Neuronal stem cell (in vitro differentiated cells): ENCODE measurements around the gene RPL7L1.

Experiments
- DNase-seq: peaks from one replicate; pipeline ENCODE4 v3.0.0-alpha.2; 2013; ENCODE audit warnings: low spot score
- H2AFZ ChIP-seq: one replicate; pipeline ENCODE4 v1.6.1; 2013; ENCODE audit warnings: mild to moderate bottlenecking, low read length, inconsistent platforms
- H2AK5ac ChIP-seq: 2 replicates; pipeline ENCODE4 v1.6.1; 2013; ENCODE audit warnings: low read depth, mild to moderate bottlenecking, inconsistent platforms, low read length, moderate library complexity, mixed read lengths
- H2BK120ac ChIP-seq: 2 replicates; pipeline ENCODE4 v1.6.1; 2013; ENCODE audit warnings: low read depth, mild to moderate bottlenecking, inconsistent platforms, low read length, moderate library complexity, mixed read lengths
- H2BK12ac ChIP-seq: one replicate; pipeline ENCODE4 v1.6.1; 2013; ENCODE audit warnings: low read length, inconsistent platforms
- H2BK15ac ChIP-seq: 2 replicates; pipeline ENCODE4 v1.6.1; 2013; ENCODE audit warnings: mild to moderate bottlenecking, low read length, inconsistent platforms, mixed read lengths
- H2BK5ac ChIP-seq: one replicate; pipeline ENCODE4 v1.6.1; 2013; ENCODE audit warnings: inconsistent platforms, mild to moderate bottlenecking, low read length, moderate library complexity
- H3K14ac ChIP-seq: one replicate; pipeline ENCODE4 v1.6.1; 2013; ENCODE audit warnings: low read length, inconsistent platforms
- H3K18ac ChIP-seq: 2 replicates; pipeline ENCODE4 v1.6.1; 2013; ENCODE audit warnings: low read length, inconsistent platforms
- H3K23ac ChIP-seq: 2 replicates; pipeline ENCODE4 v1.6.1; 2013; ENCODE audit warnings: low read depth, mild to moderate bottlenecking, mixed read lengths, low read length, inconsistent platforms; ENCODE audit not compliant: poor library complexity
- H3K27ac ChIP-seq: replicated peaks from 3 replicates; pipeline ENCODE4 v1.5.1; 2013; ENCODE audit warnings: low read length, inconsistent platforms
- H3K27me3 ChIP-seq, 3 experiments: 2 replicates each; pipeline ENCODE4 v1.6.1; 2013; ENCODE audit warnings: low read length in 3 of 3, mild to moderate bottlenecking in 2 of 3, inconsistent platforms in 1 of 3, low read depth in 1 of 3, mixed read lengths in 1 of 3, moderate library complexity in 1 of 3; ENCODE audit not compliant: control insufficient read depth in 3 of 3, insufficient read depth in 3 of 3
- H3K36me3 ChIP-seq, 2 donors: replicated peaks in 1 of 2; 2 replicates each; pipeline ENCODE4 v1.6.1; 2013; ENCODE audit warnings: low read length in 2 of 2; ENCODE audit not compliant: control insufficient read depth in 2 of 2, insufficient read depth in 2 of 2
- H3K4ac ChIP-seq: 2 replicates; pipeline ENCODE4 v1.6.1; 2013; ENCODE audit warnings: inconsistent platforms, mild to moderate bottlenecking, low read length, moderate library complexity
- H3K4me1 ChIP-seq, 2 donors: 1 replicate in 1 of 2; 2 replicates in 1 of 2; pipeline ENCODE4 v1.6.1; 2013; ENCODE audit warnings: low read length in 2 of 2, low read depth in 1 of 2; ENCODE audit not compliant: control insufficient read depth in 2 of 2, insufficient read depth in 1 of 2
- H3K4me2 ChIP-seq: one replicate; pipeline ENCODE4 v1.6.1; 2013; ENCODE audit warnings: mild to moderate bottlenecking, low read length, inconsistent platforms; ENCODE audit not compliant: insufficient read depth, poor library complexity, severe bottlenecking
- H3K4me3 ChIP-seq, 2 donors: 2 replicates each; pipeline ENCODE4 v1.5.1; 2013; ENCODE audit warnings: low read length in 2 of 2, mild to moderate bottlenecking in 2 of 2, inconsistent platforms in 1 of 2, moderate library complexity in 1 of 2
- H3K79me1 ChIP-seq: one replicate; pipeline ENCODE4 v1.6.1; 2013; ENCODE audit warnings: low read depth, mild to moderate bottlenecking, inconsistent platforms, low read length, moderate library complexity
- H3K9ac ChIP-seq: one replicate; pipeline ENCODE4 v1.6.1; 2013; ENCODE audit warnings: mild to moderate bottlenecking, low read depth, low read length, inconsistent platforms; ENCODE audit not compliant: poor library complexity
- H3K9me3 ChIP-seq, 2 donors: replicated peaks in 1 of 2; 2 replicates each; pipeline versions ENCODE3 to v1.6.1; 2013; ENCODE audit warnings: low read length in 2 of 2, mild to moderate bottlenecking in 2 of 2, inconsistent platforms in 1 of 2, low read depth in 1 of 2, mixed read lengths in 1 of 2, moderate library complexity in 1 of 2; ENCODE audit not compliant: control insufficient read depth in 2 of 2, insufficient read depth in 1 of 2
- H4K8ac ChIP-seq: one replicate; pipeline ENCODE4 v1.6.1; 2013; ENCODE audit warnings: low read depth, mild to moderate bottlenecking, inconsistent platforms, low read length, moderate library complexity
- H4K91ac ChIP-seq: one replicate; pipeline ENCODE4 v1.6.1; 2013; ENCODE audit warnings: low read length, low read depth, mild to moderate bottlenecking, inconsistent platforms; ENCODE audit not compliant: poor library complexity
- WGBS, 2 donors: extraction: QIAGEN DNeasy Blood & Tissue Kit; methylation state at CpG; one replicate each; pipeline ENCODE4 v1.1.7; 2013; ENCODE audit warnings: missing lambda C conversion rate in 2 of 2, mixed read lengths in 1 of 2; ENCODE audit not compliant: insufficient read length in 2 of 2, insufficient replicate concordance in 1 of 2; ENCODE audit errors: extremely low coverage in 2 of 2; 5-methylcytosine and 5-hydroxymethylcytosine counted together

RPL7L1 gene

GRCh38 chr6:42911171-42912021 lies 32.0 kb downstream of the RPL7L1 start:
- H2BK120ac ChIP-seq, result no peak overlapping the region
- H2AK5ac ChIP-seq, result no peak overlapping the region
- no peaks in the 10 kb centered on the region for H3K4me1 ChIP-seq
- peaks cover 2% of the 10 kb centered on the region for H3K79me1 ChIP-seq
- H2AFZ ChIP-seq, result peak overlapping the region; percentile 87
- no peaks in the 10 kb centered on the region for H3K9me3 ChIP-seq
- peak overlapping the region in 1 of 2 donors; percentile 87 for H3K4me3 ChIP-seq
- no peaks in the 10 kb centered on the region for H3K27me3 ChIP-seq
- H3K4me2 ChIP-seq, result peak overlapping the region; percentile 84
- H2BK5ac ChIP-seq, result peak overlapping the region; percentile 82
- no peak overlapping the region for H3K14ac ChIP-seq
- peak overlapping the region; percentile 63 for H2BK12ac ChIP-seq
- H3K23ac ChIP-seq, result peak overlapping the region; percentile 55
- H3K27ac ChIP-seq, result peak overlapping the region; percentile 93
- no peak overlapping the region for H4K91ac ChIP-seq
- peak; percentile 60 for DNase-seq
- H2BK15ac ChIP-seq, result peak overlapping the region; percentile 58
- H3K9ac ChIP-seq, result peak overlapping the region; percentile 70
- H3K18ac ChIP-seq, result peak overlapping the region; percentile 97
- H3K4ac ChIP-seq, result no peak overlapping the region
- H3K36me3 ChIP-seq, result no peaks in the 10 kb centered on the region
- H4K8ac ChIP-seq, result no peak overlapping the region
- WGBS, 2 donors, result no CpG with 5 or more reads among the region's 49 CpGs

GRCh38 chr6:42914546-42914945 lies 35.1 kb downstream of the RPL7L1 start:
- Histone ChIP-seq H2AFZ (no peak overlapping the region), H2BK120ac (no peak overlapping the region), H3K27ac (no peak overlapping the region), H3K36me3 (no peaks in the 10 kb centered on the region), H2BK15ac (no peak overlapping the region), H3K9ac (no peak overlapping the region), H3K4me2 (no peak overlapping the region), H2BK12ac (no peak overlapping the region), H3K9me3 (no peaks in the 10 kb centered on the region), H2AK5ac (no peak overlapping the region), H3K27me3 (no peaks in the 10 kb centered on the region), H4K91ac (no peak overlapping the region), H3K79me1 (peaks cover 2% of the 10 kb centered on the region), H3K14ac (no peak overlapping the region), H3K4me3 (no peak overlapping the region), H3K4me1 (no peaks in the 10 kb centered on the region), H2BK5ac (no peak overlapping the region), H3K4ac (no peak overlapping the region), H3K23ac (no peak overlapping the region), H3K18ac (no peak overlapping the region), H4K8ac (no peak overlapping the region)
- DNase-seq, result no peak
- no CpG with 5 or more reads among the region's 4 CpGs for WGBS, 2 donors

DNA sequence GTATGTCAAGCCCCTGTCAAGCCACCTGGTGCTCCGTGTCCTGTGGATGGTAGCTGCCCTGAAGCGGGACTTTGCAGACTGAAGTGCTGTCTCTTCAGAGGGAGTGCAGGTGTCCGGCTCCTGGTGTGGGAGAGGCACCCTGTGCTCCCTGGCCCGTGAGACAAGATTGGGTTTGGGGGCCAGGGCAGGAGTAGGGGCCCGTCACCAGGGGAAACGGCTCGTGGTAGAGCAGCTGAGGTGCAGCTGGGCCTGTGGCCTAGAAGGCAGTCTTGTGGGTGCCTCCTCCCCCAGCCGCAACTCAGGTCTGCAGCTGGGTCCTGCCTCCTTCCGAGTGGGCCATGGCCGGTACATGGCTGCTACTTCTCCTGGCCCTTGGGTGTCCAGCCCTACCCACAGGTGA lies 36.3 kb downstream of the RPL7L1 start, which contains the start of gene PTCRA:
Gene PTCRA (plus strand): TSS at position 322 of the 400 bp plus-strand sequence. CDS start 17 bp downstream, at position 339.
- Histone ChIP-seq H2BK120ac (peak within 1 kb of the TSS; percentile 61), H3K4ac (peak within 1 kb of the TSS; percentile 42), H3K9me3 (no peaks in the 10 kb centered on the region), H3K14ac (peak within 1 kb of the TSS; percentile 38), H4K91ac (no peak within 1 kb of the TSS), H3K4me2 (no peak within 1 kb of the TSS), H2AK5ac (no peak within 1 kb of the TSS), H2BK5ac (peak within 1 kb of the TSS; percentile 90), H4K8ac (no peak within 1 kb of the TSS), H3K27me3 (no peaks in the 10 kb centered on the region), H3K27ac (no peak within 1 kb of the TSS), H3K23ac (no peak within 1 kb of the TSS), H2BK12ac (no peak within 1 kb of the TSS), H3K9ac (no peak within 1 kb of the TSS), H2BK15ac (peak within 1 kb of the TSS; percentile 83), H3K79me1 (peaks cover 2% of the 10 kb centered on the region), H3K4me3 (no peak within 1 kb of the TSS), H2AFZ (peak within 1 kb of the TSS; percentile 59), H3K4me1 (no peaks in the 10 kb centered on the region), H3K18ac (peak within 1 kb of the TSS; percentile 64), H3K36me3 (no peaks in the 10 kb centered on the region)
- DNase-seq, result no peak
- WGBS, 2 donors, result no CpG with 5 or more reads among the region's 10 CpGs

DNA sequence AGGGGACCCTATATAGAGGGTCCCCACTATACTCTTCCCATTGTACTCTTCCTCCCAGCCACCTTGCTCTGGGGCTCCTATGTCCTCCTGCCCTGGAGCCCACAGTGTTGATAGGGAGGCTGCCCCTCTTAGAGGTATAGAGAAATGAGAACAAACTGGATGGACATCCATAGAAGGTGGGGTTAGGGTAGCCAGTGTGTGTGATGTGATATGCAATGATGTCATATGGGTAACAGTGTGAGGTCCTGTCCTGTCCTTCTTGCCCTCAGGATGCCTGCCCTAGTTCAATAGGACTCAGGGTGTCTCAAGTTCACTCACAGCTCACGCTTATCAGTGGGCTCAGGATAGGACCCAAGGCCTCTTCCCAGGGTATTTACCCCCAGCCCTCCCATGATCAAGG lies 36.9 kb downstream of the RPL7L1 start:
- no peak overlapping the region for H2BK120ac ChIP-seq

More for the DNA sequence above, 36.9 kb downstream of the RPL7L1 start:
- no peak overlapping the region for H2BK5ac ChIP-seq
- no peak overlapping the region for H2AFZ ChIP-seq
- H2BK15ac ChIP-seq, result peak overlapping the region; percentile 83
- H3K4ac ChIP-seq, result no peak overlapping the region
- H3K36me3 ChIP-seq, result no peaks in the 10 kb centered on the region
- H3K27me3 ChIP-seq, result no peaks in the 10 kb centered on the region
- no peaks in the 10 kb centered on the region for H3K9me3 ChIP-seq
- WGBS, 2 donors, result no CpG with 5 or more reads among the region's 1 CpG
- H2AK5ac ChIP-seq, result no peak overlapping the region
- no peak overlapping the region for H3K4me2 ChIP-seq
- H3K9ac ChIP-seq, result no peak overlapping the region
- peaks cover 2% of the 10 kb centered on the region for H3K79me1 ChIP-seq
- no peak overlapping the region for H4K91ac ChIP-seq
- no peak overlapping the region for H3K4me3 ChIP-seq
- H3K18ac ChIP-seq, result no peak overlapping the region
- no peak overlapping the region for H2BK12ac ChIP-seq
- H3K23ac ChIP-seq, result no peak overlapping the region
- no peak overlapping the region for H4K8ac ChIP-seq
- H3K14ac ChIP-seq, result no peak overlapping the region
- no peaks in the 10 kb centered on the region for H3K4me1 ChIP-seq
- H3K27ac ChIP-seq, result no peak overlapping the region
- no peak for DNase-seq
